GM19099 (cell line): ENCODE data around the gene PCDHGB2.
A peak's percentile ranks its signal among the peaks of the same experiment; 100 is the strongest.

Source experiments
- POLR2A ChIP-seq: IDR thresholded peaks from 3 replicates; pipeline ENCODE4 v1.6.1; 2011; ENCODE audit warnings: low read depth; ENCODE audit not compliant: insufficient read length; ENCODE audit errors: extremely low read depth

Gene PCDHGB2

DNA sequence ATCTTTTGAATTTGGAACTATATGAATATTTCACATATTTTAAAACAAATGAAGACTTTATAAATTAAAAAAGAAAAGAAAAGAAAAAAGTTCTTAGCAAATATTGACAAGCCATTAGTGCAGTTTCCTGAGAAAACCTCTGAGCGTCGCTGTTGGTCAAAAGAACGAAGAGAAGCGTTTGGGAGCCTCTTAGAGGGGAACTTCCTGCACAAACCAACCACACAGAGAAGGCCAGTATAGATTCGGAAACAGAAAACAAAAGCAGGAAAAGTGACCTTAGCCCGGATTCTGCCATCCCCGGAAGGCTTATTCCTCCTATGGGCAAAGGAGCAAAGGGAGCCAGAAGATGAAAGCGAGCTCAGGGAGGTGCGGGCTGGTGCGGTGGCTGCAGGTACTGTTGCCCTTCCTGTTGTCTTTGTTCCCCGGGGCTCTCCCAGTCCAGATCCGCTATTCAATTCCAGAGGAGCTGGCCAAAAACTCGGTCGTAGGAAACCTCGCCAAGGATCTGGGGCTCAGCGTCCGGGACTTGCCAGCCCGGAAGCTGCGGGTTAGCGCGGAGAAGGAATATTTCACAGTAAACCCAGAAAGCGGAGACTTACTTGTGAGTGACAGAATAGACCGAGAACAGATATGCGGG, at the start of gene PCDHGB2:
TSS of gene PCDHGB2 (plus strand) at position 205 of the 637 bp plus-strand sequence. CDS start at position 347, 142 bp downstream.
- TF ChIP-seq POLR2A: no peak

DNA sequence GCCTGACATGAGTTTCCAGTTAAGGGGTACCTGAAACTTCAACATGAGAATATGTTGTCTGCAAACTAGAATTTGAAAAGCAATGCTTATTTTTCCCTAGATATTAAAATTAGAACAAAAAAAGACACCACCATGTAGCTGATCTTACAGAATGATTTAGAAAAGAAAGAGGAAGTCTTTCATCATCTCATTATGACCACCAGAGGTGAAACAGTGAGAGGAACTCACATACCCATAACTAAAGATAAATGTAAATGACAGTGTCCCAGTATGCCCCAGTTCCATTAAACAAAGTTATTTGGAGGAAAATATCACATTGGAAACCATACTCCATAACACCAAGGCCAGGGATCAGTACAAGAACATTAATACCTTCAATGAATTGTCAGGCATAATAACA, 46.1 kb upstream of the PCDHGB2 start:
- TF ChIP-seq POLR2A: no peak

DNA sequence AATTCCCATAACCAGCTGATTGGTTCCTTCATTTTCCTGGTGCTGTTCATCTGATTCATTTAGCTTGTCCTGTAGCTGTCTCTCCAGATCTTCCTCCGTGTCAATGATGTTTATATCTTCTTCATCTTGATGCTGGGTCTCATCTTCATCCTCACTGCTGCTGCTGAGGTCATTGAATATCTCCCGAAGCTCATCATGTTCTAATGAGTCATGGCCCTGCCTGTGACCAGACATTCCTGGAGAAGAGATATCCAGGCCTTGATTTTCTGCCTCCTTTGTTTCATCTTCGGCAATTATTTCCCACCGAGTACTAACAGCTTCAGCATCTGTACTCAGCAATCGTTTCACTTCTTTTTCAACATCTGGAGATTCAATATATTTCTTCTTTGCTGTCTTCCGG, 40.6 kb upstream of the PCDHGB2 start:
- TF ChIP-seq POLR2A: no peak

DNA sequence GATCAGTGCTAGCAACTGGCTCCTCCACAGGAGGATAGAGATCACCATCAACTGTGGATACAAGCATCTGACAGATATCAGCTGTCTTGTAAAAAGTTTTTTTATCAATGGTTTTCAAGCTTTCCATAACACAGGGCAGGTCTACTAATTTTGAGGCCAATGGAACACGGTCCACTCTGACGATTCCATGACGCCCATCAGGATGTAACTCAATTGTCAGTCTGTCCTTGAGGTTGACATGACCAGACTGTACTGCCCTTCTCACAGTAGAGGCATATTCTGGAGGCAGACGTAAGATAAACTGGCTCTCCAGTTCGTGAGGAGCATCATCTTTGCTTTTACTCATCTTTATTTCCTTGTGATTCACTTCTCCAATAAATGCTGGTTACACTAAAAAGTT, 40.1 kb upstream of the PCDHGB2 start:
- TF ChIP-seq POLR2A: no peak

DNA sequence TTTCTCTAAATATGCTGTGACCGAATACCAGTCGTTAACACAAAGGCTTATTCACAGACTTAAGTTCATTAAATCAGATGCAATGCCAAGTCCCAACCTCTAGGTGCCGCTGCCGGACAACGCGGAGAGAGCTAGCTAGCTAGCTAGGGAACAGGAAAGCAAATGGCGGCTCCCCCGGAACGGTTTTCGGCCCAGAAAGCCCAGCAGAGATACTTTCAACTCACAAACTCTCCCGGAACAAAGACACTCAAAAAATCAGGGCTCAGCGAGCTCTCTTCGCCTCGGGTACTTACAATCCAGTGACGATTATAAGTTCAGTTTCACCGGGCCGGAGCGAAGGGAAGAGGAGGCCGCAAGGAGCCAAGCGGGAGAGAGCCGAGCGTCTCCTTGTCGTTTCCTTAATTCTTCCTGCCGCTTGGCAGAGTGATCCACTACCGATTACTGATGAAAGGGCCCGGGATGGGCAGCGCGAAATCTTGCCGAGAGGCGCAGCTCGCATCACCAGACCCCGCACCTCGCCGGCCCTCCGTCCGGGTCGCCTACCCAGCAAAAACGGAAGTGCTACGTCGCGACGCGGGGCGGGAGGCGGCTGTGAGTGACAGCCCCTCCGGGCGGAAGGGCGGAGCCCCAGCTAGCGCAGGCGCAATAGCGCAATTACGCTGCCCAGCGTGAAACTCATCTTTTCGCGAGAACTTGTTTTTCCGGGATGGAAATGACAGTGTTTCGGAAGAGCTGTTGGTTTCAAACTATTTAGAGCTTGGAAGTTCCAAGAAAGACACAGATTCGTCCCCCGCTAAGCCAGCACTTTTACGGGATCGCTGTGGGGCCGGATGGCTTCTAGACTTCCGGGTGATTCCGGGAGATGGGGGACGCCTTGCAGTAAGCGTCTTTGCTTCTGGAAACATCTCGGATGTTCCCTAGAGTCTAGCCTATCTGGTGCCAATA, 39.3 kb upstream of the PCDHGB2 start, which contains the start of gene TAF7:
TSS of gene TAF7 (minus strand) at position 560 of the 945 bp plus-strand sequence. CDS start 740 bp downstream, outside the sequence.
- peak; percentile 98 for TF ChIP-seq POLR2A

DNA sequence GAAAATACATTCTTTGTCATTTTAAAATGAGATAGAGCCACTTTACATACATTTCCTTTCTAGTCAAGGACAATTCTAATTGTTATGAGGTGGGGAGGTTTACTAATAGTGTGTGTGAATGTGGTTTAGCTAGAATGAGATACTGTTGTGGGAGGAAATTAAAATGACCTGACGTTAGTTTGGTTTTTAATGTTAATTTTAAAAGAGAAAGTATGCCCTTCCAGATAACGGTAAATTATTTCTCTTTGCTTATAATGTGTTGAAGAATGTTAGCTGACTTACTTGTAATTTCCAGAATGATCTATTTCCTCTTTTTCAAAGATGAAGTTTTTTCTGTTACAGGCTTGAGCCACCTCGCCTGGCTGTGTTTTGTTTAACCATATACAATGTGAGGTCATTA, 37.5 kb upstream of the PCDHGB2 start:
- no peak for TF ChIP-seq POLR2A

DNA sequence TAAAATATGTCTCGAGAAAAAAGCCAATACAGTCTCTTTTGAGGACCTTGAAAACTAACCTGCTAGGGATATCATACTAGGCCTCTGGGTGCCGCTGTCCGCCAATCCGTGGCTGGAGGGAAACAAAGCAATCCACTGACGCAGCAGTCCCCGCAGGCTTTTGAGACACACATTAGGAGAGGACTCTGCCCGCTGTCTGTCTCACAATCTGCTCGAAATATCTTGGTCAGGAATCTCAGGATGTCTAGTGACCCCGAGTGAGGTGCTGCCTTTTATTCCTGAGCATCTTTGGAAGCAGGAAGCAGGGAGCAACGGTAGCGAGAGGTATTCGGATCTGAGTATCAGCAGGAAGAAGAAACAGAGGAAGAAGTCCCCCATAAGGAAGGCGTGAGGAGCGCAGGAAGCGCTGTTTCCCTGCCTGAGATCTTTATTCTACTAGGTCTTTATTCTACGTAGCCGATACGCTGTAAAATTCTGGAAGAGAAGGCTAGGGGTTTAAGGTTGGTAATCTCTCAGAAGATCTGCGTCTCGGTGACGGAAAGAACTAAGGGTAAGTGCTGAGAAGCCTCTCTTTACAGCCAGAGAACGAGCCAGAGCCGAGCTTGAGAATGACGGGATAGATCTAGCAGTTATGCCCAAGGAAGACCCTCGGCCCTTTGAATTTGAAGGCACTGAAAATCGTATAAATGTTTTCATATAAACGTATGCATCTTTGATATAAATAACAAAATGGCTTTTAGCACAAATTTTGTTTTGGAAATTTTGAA, 33.5 kb upstream of the PCDHGB2 start:
- peak; percentile 40 for TF ChIP-seq POLR2A

DNA sequence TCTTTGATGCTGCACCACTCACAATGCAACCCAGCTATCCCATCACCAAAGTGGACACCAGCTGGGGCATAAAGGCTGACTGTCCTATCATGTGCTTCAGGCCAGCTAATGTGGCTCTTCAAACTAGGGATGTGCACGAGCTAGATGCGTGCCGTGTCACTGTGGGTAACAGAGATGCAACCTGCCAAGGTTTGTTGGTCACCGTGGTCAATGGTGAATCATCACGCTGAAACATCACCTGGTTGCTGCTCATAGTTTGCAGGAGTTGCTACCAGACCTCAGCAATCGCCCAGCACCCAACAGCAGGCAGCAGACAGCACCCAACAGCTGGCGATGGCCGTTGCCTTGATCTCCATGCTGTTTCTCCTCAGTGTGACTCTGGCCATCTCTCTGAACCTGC, 31.6 kb upstream of the PCDHGB2 start:
- no peak for TF ChIP-seq POLR2A

DNA sequence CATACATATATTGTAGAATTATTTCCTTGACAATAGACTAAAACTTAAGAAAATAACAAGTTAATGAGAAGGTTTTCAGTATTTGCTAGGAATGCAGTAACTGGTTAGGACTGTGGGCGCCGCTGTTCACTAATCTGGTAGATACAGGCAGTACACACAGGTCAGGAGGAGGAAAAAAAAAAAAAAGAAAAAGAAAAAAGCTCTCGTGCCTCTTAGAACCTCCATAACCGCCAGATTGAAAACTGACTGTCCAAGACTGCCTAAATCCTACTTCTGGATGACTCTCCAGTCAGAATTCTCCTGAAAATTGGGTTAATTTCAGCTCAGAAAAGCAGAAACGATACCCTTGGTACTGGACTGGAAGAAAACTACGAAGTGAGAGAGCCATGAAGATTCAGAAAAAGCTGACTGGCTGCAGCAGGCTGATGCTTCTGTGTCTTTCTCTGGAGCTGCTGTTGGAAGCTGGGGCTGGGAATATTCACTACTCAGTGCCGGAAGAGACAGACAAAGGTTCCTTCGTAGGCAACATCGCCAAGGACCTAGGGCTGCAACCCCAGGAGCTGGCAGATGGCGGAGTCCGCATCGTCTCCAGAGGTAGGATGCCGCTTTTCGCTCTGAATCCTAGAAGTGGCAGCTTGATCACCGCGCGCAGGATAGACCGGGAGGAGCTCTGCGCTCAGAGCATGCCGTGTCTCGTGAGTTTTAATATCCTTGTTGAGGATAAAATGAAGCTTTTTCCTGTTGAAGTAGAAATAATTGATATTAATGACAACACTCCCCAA, 29.3 kb upstream of the PCDHGB2 start, which contains the start of gene PCDHGA1:
TSS of gene PCDHGA1 (plus strand) at position 216 of the 782 bp plus-strand sequence.
- no peak for TF ChIP-seq POLR2A

DNA sequence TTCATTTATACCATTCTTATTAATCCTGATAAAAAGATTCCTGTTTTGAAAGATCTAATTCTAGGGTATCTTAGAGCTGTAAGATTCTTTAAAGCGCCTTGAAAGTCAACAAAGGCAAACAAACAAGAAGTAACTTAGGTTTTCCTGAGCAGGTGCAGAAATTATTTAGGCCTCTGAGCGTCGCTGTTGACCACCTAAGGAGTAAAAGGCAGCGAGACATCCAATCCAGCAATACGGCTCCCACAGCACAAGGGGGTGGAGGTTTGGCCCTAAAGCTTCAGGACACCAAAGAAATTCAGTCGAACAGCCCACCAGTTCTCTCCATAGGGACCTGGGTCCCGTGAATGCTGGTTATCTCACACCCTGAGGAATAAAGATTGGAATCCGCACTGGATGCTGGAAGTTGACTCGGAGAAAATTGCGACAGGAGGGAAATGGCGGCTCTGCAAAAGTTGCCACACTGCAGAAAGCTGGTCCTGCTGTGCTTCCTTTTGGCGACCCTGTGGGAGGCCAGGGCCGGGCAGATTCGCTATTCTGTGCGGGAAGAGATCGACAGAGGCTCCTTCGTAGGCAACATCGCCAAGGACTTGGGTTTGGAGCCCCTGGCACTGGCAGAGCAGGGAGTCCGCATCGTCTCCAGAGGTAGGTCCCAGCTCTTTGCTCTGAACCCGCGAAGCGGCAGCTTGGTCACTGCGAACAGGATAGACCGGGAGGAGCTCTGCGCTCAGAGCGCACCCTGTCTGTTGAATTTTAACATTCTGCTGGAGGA, 21.1 kb upstream of the PCDHGB2 start, which contains the start of gene PCDHGA2:
TSS of gene PCDHGA2 (plus strand) at position 223 of the 769 bp plus-strand sequence.
- no peak for TF ChIP-seq POLR2A

DNA sequence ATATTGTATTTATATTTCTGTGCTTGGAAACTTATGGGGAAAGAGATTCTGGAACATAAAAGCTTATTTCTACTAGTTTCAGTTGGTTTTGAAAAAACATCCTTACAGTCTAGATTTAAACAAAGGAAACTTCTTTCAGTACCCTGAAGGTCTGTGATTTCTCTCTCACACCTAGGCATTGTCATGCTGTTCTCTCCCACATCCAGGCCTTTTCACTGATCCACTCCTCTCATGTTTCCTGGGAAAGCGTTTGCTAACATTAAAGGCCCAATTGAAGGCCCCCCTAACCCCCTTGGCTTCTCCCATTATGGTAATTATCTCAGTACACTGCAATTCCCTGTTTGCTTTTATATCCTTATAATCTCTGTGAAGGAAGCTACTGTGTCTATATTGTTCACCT, 17.0 kb upstream of the PCDHGB2 start:
- TF ChIP-seq POLR2A: no peak

DNA sequence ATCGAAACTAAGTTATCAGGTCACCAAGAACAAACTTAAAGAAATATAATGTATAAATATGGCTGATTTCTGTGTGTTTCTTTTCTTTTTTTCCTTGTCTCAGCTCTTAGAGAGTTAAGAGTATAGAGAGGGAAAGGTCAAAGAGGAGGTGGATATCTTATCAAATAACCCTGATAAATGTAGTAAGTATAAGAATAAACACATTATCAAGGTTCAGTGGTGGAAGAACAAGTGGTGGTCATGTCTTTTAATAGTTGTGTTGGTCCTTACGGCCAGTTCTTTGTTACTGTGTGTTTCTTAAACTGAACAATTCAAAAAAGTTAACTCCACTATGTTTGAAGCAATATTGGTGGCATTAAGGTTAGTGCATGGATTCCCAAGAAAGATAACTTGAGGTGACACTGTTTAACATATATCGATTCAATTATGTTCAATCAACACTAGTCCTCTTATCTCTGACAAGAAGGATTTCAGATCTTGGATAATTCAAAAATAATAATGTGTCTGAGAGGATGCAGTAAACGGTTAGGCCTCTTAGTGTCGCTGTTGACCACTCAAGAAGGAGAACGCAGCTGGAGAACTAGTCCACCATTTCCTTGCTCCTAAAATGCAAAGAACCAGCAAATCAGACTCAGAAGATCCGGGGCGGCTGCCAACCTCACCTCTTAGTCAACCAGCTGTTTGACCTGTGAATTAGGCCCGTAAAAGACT, 16.4 kb upstream of the PCDHGB2 start, which contains the start of gene PCDHGA3:
TSS of gene PCDHGA3 (plus strand) at position 588 of the 711 bp plus-strand sequence. CDS start 205 bp downstream, outside the sequence.
- no peak for TF ChIP-seq POLR2A
